Activated effector memory CD4-positive, alpha-beta T cell treated with Interleukin-2 at 50 U/mL for 16 hours (primary cell): ENCODE results near the gene FLNC.

Experiments used
- DNase-seq: peaks from one replicate; pipeline ENCODE4 v3.0.0-alpha.2; 2020

Gene FLNC

DNA sequence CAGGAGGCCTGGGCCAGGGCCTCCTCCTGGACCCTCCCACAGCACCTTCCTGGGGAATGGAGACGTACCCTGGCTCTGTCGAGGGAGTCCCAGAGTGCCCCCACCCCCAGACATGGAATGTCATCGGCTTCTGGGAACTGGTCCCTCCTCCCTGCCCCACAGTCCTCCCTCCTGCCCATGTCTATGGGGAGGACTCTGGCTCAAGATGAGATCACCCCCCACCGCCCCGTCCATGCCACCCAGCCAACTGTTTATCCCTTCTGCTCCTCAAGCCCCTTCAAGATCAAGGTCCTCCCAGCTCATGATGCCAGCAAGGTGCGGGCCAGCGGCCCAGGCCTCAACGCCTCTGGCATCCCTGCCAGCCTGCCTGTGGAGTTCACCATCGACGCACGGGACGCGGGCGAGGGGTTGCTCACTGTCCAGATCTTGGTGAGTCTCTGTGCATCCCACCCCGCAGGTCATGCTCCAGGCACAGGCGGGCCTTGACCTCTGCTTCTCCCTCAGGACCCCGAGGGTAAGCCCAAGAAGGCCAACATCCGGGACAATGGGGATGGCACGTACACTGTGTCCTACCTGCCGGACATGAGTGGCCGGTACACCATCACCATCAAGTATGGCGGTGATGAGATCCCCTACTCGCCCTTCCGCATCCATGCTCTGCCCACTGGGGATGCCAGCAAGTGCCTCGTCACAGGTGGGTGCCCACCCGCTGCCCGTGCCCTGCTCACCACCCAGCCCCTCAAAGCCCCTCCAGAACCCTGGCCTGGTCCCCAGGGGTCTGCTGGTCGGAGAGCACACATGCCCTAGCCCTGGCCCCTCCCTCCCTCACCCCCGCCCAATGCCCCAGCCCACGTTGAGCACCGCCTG lies 18.3 kb downstream of the FLNC start:
- DNase-seq: no peak

- no peak for DNase-seq
These were observed 18.9 kb downstream of the FLNC start for GRCh38 chr7:128849156-128849515.

DNA sequence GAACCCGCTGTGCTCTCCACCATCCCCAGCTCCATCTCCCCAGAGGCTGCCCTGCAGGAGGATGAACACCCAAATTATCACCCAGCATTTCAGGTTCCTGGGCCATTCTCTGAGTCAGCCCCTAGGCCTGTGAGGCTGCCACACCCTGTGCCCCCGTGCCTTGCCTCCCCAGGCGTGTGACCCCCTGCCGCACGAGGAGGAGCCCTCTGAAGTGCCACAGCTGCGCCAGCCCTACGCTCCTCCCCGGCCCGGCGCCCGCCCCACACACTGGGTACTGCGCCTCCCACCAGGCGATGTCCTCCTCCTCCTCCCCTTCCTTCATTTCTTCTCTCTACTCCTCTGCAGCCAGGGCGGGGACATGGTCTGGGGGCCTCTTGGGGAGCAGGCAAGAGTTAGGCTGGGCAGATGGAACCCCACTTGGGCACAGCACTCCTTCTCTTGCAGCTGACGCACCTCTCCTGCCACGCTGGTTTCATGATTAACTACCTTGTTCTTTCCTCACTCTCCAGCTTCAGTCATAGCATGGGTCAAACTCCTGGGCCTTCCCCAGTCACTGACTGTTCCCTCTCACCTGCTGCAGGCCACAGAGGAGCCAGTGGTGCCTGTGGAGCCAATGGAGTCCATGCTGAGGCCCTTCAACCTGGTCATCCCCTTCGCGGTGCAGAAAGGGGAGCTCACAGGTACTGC lies 19.7 kb downstream of the FLNC start:
- no peak for DNase-seq

DNA sequence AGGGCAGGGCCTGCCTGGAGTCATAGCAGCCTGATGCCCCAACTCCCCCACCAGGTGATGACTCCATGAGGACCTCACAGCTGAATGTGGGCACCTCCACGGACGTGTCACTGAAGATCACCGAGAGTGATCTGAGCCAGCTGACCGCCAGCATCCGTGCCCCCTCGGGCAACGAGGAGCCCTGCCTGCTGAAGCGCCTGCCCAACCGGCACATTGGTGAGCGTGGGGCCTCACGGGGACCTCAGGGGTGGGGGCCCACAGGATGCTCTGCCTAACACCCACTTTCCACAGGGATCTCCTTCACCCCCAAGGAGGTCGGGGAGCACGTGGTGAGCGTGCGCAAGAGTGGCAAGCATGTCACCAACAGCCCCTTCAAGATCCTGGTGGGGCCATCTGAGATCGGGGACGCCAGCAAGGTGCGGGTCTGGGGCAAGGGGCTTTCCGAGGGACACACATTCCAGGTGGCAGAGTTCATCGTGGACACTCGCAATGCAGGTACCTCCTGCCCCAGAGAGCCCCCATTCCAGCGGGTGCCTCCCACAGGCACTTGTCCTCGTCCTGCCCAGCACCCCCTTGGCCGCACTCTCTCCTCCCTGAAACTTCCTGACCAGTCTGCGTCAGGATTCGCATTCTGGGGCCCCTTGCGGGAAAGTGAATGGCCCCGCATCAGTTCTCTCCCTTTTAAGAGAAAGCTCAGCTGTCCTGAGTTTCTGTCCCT lies 22.5 kb downstream of the FLNC start:
- DNase-seq: no peak

GRCh38 chr7:128853799-128854198 lies 23.6 kb downstream of the FLNC start:
- DNase-seq: no peak

DNA sequence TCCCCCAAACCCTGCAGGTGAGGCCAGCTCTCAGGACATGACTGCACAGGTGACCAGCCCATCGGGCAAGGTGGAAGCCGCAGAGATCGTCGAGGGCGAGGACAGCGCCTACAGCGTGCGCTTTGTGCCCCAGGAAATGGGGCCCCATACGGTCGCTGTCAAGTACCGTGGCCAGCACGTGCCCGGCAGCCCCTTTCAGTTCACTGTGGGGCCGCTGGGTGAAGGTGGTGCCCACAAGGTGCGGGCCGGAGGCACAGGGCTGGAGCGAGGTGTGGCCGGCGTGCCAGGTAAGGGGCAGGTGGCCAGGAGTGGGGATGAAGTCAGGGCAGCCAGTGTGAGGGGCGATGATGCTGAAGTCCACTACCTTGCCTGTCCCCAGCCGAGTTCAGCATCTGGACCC lies 24.2 kb downstream of the FLNC start:
- DNase-seq: no peak

- no peak for DNase-seq
These were observed 25.4 kb downstream of the FLNC start for GRCh38 chr7:128855559-128855958.

DNA sequence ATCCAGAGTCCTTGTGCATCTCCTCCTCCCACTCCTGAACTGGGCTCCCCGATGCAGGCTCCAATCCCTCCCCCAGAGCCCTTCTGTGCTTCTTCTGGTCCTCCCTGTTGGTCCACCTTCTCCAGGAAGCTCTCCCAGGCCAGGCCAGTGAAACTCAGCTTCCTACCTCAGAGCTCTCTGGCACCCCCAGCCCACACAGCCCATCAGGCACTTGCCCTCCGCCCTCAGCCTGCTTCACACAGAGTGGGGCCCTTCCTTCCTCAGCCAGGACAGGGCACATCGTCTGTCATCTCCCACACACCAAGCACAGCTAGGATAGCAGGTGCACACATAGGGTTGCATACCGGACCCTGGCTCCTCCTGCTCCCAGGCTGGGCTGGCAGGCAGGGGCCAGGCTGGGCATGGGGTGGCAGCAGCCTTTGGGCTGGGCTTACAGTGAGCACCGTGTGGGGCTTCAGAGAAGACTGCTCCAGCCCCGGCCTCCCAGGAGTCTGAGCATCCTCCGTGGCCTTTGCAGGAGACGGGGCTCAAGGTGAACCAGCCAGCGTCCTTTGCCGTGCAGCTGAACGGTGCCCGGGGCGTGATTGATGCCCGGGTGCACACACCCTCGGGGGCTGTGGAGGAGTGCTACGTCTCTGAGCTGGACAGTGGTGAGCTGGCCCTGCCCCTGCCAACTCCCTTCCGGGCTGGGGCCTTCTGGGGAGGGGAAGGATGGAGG lies 26.0 kb downstream of the FLNC start:
- no peak for DNase-seq

- no peak for DNase-seq
These were observed 28.4 kb downstream of the FLNC start for GRCh38 chr7:128858380-128859231.

- no peak for DNase-seq
These were observed 29.3 kb downstream of the FLNC start for GRCh38 chr7:128859232-128860157.

DNA sequence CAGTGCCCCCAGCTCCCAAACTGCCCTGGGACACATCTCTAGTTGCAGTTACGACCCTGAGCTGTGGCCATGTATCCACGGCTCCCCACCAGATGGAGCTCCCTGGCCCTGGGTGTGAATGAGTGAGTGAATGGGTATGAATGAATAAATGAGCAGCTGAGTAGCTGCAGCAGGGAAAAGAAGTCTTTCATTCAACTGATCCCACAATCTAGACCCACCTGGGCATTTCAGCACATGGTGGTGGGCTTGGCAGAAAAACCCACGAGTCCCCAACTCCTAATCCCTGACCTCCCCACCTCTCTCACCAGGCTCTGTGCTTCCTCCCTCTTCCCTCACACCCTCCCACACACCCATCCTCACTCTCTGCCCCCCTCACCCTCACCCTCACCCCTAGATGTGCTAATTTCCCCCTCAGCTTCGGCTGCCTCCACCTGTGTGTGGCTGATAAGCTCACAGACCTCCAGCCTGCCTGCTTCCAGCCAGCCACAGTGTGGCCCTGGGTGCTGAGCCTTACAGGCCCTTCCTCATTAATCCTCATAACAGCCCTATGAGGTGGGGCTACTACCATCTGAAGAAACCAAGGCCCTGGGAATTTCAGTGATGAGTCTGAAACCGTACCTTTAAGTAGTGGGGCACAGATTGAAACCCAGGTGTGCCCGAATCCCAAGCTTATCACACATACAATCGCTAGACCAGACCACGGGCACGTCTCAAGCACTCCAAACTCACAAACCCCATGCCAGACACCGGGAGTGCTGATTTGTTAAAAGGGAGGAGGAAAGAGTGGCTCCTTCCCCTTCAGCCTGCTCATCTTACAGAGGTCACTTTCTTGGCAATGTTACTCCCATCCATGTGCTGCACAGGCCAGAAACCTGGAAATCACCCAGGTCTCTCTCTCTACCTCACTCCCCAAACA lies 30.2 kb downstream of the FLNC start:
- DNase-seq: no peak

GRCh38 chr7:128861957-128862570 lies 31.9 kb downstream of the FLNC start:
- no peak for DNase-seq

GRCh38 chr7:128862571-128863432 lies 32.6 kb downstream of the FLNC start, which contains the start of gene ATP6V1F:
TSS of gene ATP6V1F (plus strand) at chr7:128862856. CDS start at chr7:128862905, 49 bp downstream.
- peak; percentile 99 for DNase-seq

GRCh38 chr7:128863433-128863989 lies 33.3 kb downstream of the FLNC start:
- peak; percentile 21 for DNase-seq

GRCh38 chr7:128865303-128865702 lies 35.1 kb downstream of the FLNC start:
- no peak for DNase-seq

DNA sequence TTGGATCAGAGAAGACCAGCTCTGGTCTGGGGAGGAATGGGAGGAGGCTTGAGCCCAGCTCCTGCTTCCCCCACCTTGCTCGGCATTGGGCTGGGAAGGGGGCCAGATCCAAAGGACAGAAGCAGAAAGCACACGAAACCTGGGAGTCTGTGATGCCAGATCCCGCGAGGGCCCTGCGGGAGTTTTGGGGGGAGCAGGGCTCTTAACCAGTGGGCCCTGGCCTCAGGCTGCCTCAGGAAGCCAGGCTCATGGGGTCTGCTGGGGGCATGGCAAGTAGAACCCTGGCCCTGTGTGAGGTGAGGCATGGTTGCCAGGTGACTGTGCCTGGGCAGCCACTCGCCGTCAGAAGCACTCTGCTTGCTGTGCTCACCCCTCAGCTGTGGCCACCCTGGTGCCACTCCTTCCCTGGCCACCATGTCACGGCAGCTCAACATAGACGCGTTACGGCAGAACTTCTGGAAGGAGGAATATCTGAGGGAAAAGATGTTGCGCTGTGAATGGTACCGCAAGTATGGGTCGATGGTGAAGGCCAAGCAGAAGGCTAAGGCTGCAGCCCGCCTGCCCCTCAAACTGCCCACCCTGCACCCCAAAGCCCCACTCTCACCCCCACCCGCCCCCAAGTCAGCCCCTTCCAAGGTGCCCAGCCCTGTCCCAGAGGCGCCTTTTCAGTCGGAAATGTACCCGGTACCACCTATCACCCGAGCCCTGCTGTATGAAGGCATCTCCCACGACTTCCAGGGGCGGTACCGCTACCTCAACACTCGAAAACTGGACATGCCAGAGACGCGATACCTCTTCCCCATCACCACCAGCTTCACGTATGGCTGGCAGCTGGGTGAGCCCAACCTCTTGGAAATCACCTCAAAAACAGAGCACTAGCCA lies 36.0 kb downstream of the FLNC start:
- no peak for DNase-seq

DNA sequence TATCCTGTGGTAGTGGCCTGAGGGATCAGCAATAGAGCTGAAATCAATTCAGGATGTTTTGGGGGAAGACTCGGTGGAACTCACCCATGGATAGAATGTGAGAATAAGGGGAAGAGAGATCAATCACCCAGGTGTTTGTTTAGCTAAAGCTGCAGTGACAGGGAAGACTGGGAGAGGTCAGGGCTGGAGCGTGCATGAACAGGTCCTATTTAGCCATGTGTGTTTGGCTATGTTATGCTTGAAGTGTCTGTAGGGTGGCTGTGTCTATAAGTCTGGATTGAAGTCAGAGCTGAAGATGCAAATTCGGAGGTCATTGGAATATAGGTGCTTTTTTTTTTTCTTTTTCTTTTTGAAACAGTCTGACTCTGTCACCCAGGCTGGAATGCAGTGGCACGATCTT lies 37.0 kb downstream of the FLNC start:
- no peak for DNase-seq
